HepG2 (cell line): ENCODE data around the gene SCN9A. TPM values are rescaled to one million over a fixed set of nuclear protein-coding genes. Genes with fewer than 3 reads are reported as not detected.
A peak's percentile ranks its signal among the peaks of the same experiment; 100 is the strongest.

Experiments
- AGO2 ChIP-seq: fragments of 200-400 bp; formaldehyde crosslinking; optimal IDR thresholded peaks from 2 replicates; pipeline ENCODE3; 2017; ENCODE audit warnings: mild to moderate bottlenecking, low read depth, low read length, moderate library complexity
- AKAP8 ChIP-seq: sonication (generic); formaldehyde crosslinking; IDR thresholded peaks from 2 replicates; pipeline ENCODE4 v1.5.1; 2020; ENCODE audit warnings: mild to moderate bottlenecking, missing genetic modification reagents
- ARNT2 ChIP-seq: sonication (generic); formaldehyde crosslinking; IDR thresholded peaks from 2 replicates; pipeline ENCODE4 v1.8.0; 2022; ENCODE audit warnings: mild to moderate bottlenecking, low read depth, missing genetic modification reagents, moderate library complexity
- GATAD1 ChIP-seq: IDR thresholded peaks from 2 replicates; pipeline ENCODE4 v1.6.1; 2016; ENCODE audit warnings: missing genetic modification reagents, missing compliant biosample characterization
- ISL2 ChIP-seq: sonication (generic); formaldehyde crosslinking; IDR thresholded peaks from 2 replicates; pipeline ENCODE4 v1.5.0; 2020; ENCODE audit warnings: missing genetic modification reagents
- MBNL3 ChIP-seq: fragments of 250-450 bp; sonication (Bioruptor Pico); conservative IDR thresholded peaks from 2 replicates; pipeline ENCODE4 v1.8.0; 2022; ENCODE audit warnings: mild to moderate bottlenecking, inconsistent platforms
- NFYC ChIP-seq: IDR thresholded peaks from 2 replicates; pipeline ENCODE4 v1.6.1; 2016; ENCODE audit warnings: missing genetic modification reagents, missing compliant biosample characterization
- SIX1 ChIP-seq: sonication (generic); formaldehyde crosslinking; IDR thresholded peaks from 2 replicates; pipeline ENCODE4 v1.4.0; 2020; ENCODE audit warnings: missing genetic modification reagents, borderline replicate concordance
- ZNF30 ChIP-seq: sonication (generic); formaldehyde crosslinking; IDR thresholded peaks from 2 replicates; pipeline ENCODE4 v1.5.0; 2020; ENCODE audit warnings: mild to moderate bottlenecking, missing genetic modification reagents
- ZNF326 ChIP-seq: sonication (generic); formaldehyde crosslinking; IDR thresholded peaks from 2 replicates; pipeline ENCODE4 v1.4.0; 2020; ENCODE audit warnings: missing genetic modification reagents, borderline replicate concordance
- ZNF431 ChIP-seq: sonication (generic); formaldehyde crosslinking; IDR thresholded peaks from 2 replicates; pipeline ENCODE4 v1.9.0; 2022; ENCODE audit warnings: missing genetic modification reagents, low read depth, mild to moderate bottlenecking, borderline replicate concordance
- ZNF550 ChIP-seq: sonication (generic); formaldehyde crosslinking; IDR thresholded peaks from 2 replicates; pipeline ENCODE4 v1.4.0; 2020; ENCODE audit warnings: mild to moderate bottlenecking, missing genetic modification reagents, borderline replicate concordance
- ZNF703 ChIP-seq: sonication (generic); formaldehyde crosslinking; IDR thresholded peaks from 2 replicates; pipeline ENCODE4 v1.5.1; 2020; ENCODE audit warnings: missing genetic modification reagents, mild to moderate bottlenecking, moderate library complexity, borderline replicate concordance
- ZNF790 ChIP-seq: sonication (generic); formaldehyde crosslinking; IDR thresholded peaks from 2 replicates; pipeline ENCODE4 v1.8.0; 2022; ENCODE audit warnings: missing genetic modification reagents, mild to moderate bottlenecking, borderline replicate concordance
- polyA plus RNA-seq, 8 experiments: library from polyadenylated mRNA; depleted of rRNA in 3 of 8; stranded (reverse) in 7 of 8; unstranded in 1 of 8; fragments of >200 nt; fragmentation: Illumina TruSeq in 4 of 8; extraction: Trizol in 4 of 8; gene quantifications; 2 replicates each; pipeline versions ENCODE4 v1.2.1 to v1.2.3, GENCODE V29; 2011 to 2016; ENCODE audit warnings: low read depth in 4 of 8, missing spikeins in 1 of 8, mixed read lengths in 1 of 8; ENCODE audit not compliant: insufficient read depth in 1 of 8
- total RNA-seq, 5 experiments: library from RNA; depleted of rRNA; stranded (reverse); fragments of >200 nt; fragmentation: Illumina TruSeq; extraction: Trizol; gene quantifications; 2 replicates each; pipeline ENCODE4 v1.2.3, GENCODE V29; 2016; ENCODE audit warnings: low read depth in 1 of 5
- TF ChIP-seq, protein P1 (sequence below): sonication (generic); formaldehyde crosslinking; IDR thresholded peaks from 2 replicates; pipeline ENCODE4 v1.8.0; 2022; ENCODE audit warnings: mild to moderate bottlenecking, missing genetic modification reagents, borderline replicate concordance
- TF ChIP-seq, protein P2 (sequence below): sonication (generic); formaldehyde crosslinking; IDR thresholded peaks from 2 replicates; pipeline ENCODE4 v1.4.0; 2020; ENCODE audit warnings: missing genetic modification reagents
- TF ChIP-seq, protein P3 (sequence below): sonication (generic); formaldehyde crosslinking; IDR thresholded peaks from 2 replicates; pipeline ENCODE4 v1.4.0; 2020; ENCODE audit warnings: low read depth, mild to moderate bottlenecking, missing genetic modification reagents
- TF ChIP-seq, protein P4 (sequence below): sonication (generic); formaldehyde crosslinking; IDR thresholded peaks from 2 replicates; pipeline ENCODE4 v1.5.0; 2020; ENCODE audit warnings: missing genetic modification reagents
- TF ChIP-seq, protein P5 (sequence below): sonication (generic); formaldehyde crosslinking; IDR thresholded peaks from 2 replicates; pipeline ENCODE4 v1.4.0; 2020; ENCODE audit warnings: missing genetic modification reagents
- TF ChIP-seq, protein P6 (sequence below): sonication (generic); formaldehyde crosslinking; IDR thresholded peaks from 2 replicates; pipeline ENCODE4 v1.4.0; 2020; ENCODE audit warnings: mild to moderate bottlenecking, missing genetic modification reagents, borderline replicate concordance

Gene SCN9A
- total and polyA plus RNA-seq, 2 of the 13 experiments (the other 11 are each of a cell fraction or from before 2014, with no cell fraction given) = 15.3 to 24.3 TPM

DNA sequence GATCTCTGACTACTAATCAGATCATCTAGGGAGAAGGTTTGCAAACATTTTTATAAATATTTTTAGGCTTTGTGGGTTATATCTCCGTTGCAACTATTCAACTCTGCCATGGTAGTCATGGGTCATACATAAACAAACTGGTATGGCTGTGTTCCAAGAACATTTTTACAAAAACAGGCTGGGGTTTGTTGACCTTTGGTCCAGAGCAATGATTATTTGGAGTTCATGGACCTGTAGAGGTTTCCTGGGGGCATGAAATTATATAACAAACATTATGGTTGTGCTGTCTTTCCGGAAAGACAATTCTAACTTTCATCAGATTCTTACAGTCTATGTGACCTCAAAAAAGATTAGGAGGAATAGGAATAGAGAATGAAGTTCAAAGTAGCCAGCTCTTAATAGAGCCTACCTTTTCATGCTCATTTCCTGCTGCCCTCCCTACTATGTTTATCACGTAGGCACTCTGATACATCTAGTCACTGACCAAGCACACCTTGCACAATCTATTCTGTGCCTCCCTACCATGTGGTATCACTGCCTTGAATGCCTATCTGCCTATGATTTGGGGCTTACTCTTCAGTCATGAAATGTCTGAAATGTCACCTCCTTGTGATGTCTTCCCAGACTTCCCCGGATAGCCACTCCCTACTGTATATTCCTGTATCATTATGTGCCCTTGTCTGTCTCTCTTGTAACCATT lies 145.6 kb downstream of the SCN9A start (continued):
- TF ChIP-seq, protein P1, sequence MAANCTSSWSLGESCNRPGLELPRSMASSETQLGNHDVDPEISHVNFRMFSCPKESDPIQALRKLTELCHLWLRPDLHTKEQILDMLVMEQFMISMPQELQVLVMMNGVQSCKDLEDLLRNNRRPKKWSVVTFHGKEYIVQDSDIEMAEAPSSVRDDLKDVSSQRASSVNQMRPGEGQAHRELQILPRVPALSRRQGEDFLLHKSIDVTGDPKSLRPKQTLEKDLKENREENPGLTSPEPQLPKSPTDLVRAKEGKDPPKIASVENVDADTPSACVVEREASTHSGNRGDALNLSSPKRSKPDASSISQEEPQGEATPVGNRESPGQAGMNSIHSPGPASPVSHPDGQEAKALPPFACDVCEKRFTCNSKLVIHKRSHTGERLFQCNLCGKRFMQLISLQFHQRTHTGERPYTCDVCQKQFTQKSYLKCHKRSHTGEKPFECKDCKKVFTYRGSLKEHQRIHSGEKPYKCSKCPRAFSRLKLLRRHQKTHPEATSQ (CRISPR knock-in tag) = 0 out of 2 replicates have a peak, but pooled peaks have one; percentile 14
- peak; percentile 55; the same call in 1 of the 2 replicates for TF ChIP-seq ARNT2 (CRISPR knock-in tag)
- peak; percentile 95 for TF ChIP-seq ISL2 (CRISPR knock-in tag)
- TF ChIP-seq, protein P2, sequence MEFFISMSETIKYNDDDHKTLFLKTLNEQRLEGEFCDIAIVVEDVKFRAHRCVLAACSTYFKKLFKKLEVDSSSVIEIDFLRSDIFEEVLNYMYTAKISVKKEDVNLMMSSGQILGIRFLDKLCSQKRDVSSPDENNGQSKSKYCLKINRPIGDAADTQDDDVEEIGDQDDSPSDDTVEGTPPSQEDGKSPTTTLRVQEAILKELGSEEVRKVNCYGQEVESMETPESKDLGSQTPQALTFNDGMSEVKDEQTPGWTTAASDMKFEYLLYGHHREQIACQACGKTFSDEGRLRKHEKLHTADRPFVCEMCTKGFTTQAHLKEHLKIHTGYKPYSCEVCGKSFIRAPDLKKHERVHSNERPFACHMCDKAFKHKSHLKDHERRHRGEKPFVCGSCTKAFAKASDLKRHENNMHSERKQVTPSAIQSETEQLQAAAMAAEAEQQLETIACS (CRISPR knock-in tag) = no peak
- TF ChIP-seq, protein P3, sequence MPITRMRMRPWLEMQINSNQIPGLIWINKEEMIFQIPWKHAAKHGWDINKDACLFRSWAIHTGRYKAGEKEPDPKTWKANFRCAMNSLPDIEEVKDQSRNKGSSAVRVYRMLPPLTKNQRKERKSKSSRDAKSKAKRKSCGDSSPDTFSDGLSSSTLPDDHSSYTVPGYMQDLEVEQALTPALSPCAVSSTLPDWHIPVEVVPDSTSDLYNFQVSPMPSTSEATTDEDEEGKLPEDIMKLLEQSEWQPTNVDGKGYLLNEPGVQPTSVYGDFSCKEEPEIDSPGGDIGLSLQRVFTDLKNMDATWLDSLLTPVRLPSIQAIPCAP = no peak
- no peak for TF ChIP-seq MBNL3 (CRISPR knock-in tag)
- TF ChIP-seq SIX1 = peak; percentile 74
- TF ChIP-seq, protein P4, sequence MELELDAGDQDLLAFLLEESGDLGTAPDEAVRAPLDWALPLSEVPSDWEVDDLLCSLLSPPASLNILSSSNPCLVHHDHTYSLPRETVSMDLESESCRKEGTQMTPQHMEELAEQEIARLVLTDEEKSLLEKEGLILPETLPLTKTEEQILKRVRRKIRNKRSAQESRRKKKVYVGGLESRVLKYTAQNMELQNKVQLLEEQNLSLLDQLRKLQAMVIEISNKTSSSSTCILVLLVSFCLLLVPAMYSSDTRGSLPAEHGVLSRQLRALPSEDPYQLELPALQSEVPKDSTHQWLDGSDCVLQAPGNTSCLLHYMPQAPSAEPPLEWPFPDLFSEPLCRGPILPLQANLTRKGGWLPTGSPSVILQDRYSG = no peak
- no peak for TF ChIP-seq ZNF326 (CRISPR knock-in tag)
- no peak for TF ChIP-seq ZNF30 (CRISPR knock-in tag)
- TF ChIP-seq, protein P5, sequence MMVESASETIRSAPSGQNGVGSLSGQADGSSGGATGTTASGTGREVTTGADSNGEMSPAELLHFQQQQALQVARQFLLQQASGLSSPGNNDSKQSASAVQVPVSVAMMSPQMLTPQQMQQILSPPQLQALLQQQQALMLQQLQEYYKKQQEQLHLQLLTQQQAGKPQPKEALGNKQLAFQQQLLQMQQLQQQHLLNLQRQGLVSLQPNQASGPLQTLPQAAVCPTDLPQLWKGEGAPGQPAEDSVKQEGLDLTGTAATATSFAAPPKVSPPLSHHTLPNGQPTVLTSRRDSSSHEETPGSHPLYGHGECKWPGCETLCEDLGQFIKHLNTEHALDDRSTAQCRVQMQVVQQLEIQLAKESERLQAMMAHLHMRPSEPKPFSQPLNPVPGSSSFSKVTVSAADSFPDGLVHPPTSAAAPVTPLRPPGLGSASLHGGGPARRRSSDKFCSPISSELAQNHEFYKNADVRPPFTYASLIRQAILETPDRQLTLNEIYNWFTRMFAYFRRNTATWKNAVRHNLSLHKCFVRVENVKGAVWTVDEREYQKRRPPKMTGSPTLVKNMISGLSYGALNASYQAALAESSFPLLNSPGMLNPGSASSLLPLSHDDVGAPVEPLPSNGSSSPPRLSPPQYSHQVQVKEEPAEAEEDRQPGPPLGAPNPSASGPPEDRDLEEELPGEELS = peak; percentile 95
- TF ChIP-seq ZNF431 (CRISPR knock-in tag) = peak; percentile 89; the same call in 1 of the 2 replicates
- TF ChIP-seq ZNF550 (CRISPR knock-in tag) = no peak
- TF ChIP-seq ZNF790 (CRISPR knock-in tag) = no peak
- TF ChIP-seq NFYC (CRISPR knock-in tag) = 0 out of 2 replicates have a peak, but pooled peaks have one; percentile 16
- TF ChIP-seq, protein P6, sequence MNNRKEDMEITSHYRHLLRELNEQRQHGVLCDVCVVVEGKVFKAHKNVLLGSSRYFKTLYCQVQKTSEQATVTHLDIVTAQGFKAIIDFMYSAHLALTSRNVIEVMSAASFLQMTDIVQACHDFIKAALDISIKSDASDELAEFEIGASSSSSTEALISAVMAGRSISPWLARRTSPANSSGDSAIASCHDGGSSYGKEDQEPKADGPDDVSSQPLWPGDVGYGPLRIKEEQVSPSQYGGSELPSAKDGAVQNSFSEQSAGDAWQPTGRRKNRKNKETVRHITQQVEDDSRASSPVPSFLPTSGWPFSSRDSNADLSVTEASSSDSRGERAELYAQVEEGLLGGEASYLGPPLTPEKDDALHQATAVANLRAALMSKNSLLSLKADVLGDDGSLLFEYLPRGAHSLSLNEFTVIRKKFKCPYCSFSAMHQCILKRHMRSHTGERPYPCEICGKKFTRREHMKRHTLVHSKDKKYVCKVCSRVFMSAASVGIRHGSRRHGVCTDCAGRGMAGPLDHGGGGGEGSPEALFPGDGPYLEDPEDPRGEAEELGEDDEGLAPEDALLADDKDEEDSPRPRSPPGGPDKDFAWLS (CRISPR knock-in tag) = no peak
- TF ChIP-seq AKAP8 (CRISPR knock-in tag) = no peak
- peak; percentile 50 for TF ChIP-seq GATAD1 (CRISPR knock-in tag)
- TF ChIP-seq AGO2 = no peak
- no peak for TF ChIP-seq ZNF703 (CRISPR knock-in tag)
